DMS53 treated with DMSO at 0.1 percent for 48 hours (cell line): Measurements from ENCODE around the gene OXNAD1.

Experiments
- DNase-seq: peaks from one replicate; lab custom pipeline; 2025; ENCODE audit not compliant: unreplicated experiment; lab: John Stamatoyannopoulos, UW

The OXNAD1 gene

DNA sequence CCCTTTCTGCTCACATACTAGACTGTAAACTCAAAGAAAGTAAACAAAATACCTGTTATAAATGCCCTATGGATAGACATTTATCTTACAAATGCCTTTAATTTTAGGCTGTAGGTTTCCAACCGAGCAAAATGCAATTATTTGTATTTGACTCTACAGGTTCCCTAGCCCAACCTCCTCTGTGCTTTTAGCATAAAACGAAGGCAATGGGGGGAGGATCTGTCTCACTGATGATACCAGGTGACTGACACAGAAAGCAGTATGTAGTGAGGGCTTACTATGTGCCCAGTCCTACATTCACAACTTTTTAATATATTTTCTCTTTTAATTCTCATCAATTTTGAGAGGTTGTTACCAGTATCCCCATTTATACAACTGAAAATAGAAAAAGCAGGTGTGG is 87.4 kb downstream of the OXNAD1 start:
- no peak for DNase-seq

DNA sequence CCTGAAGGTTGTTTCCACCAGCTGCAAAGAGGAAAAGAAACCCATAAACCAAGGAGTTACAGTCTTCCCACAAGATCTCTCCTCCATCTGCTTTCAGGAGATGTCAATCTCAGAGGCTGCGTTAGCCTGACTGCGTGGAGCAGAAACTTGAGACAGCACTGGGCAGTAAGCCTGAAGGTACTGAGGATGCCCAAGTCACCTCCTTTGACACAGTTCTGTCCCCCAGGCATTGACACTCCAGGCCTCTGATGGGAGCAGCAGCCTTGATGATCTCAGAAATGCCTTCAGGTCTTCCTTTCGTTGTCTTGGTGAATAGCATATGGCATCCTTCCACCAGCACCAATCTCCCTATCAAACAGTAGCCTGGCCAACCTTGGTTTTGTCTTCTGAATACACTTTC is 89.3 kb downstream of the OXNAD1 start:
- no peak for DNase-seq
